22Rv1 (cell line): ENCODE data around the gene MAT2A.

Experiments
- ZFX ChIP-seq: fragments of 450-650 bp; IDR thresholded peaks from 2 replicates; pipeline ENCODE4 v1.6.1; 2017; ENCODE audit warnings: antibody characterized with exemption, borderline replicate concordance
- TF ChIP-seq, protein P1 (sequence below): fragments of 450-650 bp; IDR thresholded peaks from 2 replicates; pipeline ENCODE4 v1.5.1; 2017; ENCODE audit warnings: mild to moderate bottlenecking

DNA sequence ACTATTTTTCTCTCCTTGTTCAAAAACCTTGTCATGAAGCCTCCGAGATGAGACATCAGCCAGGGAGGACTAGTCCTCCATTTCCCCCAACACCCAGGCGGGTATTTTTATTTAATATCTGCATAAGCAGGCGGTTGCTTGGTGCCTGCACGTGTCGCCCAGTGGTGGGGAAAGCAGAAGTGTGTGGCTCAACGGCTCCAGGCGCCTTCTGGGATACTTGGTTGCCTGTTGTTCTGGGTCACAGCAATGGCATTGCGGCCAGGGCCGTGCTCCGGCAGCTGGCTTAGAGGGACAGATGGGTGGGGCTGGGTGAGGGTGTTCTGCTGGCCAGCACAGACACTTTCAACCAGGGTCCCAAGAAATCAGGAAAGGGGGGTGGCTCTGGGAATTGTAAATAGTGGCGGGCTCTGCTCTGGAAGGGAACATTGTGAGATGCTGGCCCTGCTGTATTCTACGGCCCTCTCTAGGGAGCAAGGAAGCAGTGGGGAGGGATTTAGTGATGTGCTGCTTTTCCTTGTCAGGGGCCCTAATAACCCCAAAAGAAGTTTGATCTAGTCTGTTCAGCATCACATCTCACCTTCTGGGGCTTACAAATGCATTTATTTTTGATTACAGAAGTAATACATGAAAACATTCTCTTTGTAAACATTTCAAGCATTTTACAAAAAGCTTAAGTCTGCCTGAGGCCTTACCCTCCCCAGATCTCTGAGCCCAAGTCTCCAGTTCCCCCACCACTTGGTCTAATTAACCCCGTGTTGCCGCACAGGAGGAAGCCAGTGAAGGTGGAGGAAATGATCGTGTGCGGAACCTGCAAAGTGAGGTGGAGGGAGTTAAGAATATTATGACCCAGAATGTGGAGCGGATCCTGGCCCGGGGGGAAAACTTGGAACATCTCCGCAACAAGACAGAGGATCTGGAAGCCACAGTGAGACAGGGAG is 39.5 kb downstream of the MAT2A start:
- TF ChIP-seq, protein P1, sequence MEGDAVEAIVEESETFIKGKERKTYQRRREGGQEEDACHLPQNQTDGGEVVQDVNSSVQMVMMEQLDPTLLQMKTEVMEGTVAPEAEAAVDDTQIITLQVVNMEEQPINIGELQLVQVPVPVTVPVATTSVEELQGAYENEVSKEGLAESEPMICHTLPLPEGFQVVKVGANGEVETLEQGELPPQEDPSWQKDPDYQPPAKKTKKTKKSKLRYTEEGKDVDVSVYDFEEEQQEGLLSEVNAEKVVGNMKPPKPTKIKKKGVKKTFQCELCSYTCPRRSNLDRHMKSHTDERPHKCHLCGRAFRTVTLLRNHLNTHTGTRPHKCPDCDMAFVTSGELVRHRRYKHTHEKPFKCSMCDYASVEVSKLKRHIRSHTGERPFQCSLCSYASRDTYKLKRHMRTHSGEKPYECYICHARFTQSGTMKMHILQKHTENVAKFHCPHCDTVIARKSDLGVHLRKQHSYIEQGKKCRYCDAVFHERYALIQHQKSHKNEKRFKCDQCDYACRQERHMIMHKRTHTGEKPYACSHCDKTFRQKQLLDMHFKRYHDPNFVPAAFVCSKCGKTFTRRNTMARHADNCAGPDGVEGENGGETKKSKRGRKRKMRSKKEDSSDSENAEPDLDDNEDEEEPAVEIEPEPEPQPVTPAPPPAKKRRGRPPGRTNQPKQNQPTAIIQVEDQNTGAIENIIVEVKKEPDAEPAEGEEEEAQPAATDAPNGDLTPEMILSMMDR: no peak
- no peak for TF ChIP-seq ZFX
